GM18507 (cell line): ENCODE measurements around the gene CETN1.

Experiments
- DNase-seq: peaks from one replicate; pipeline ENCODE4 v3.0.0; 2011; ENCODE audit warnings: low read depth; ENCODE audit not compliant: insufficient read length; ENCODE audit errors: extremely low spot score
- FAIRE-seq: peaks from 2 replicates; lab custom pipeline; 2011; peaks lifted over from hg19 to GRCh38; lab: Jason Lieb, UNC

The CETN1 gene

GRCh38 chr18:580154-580553, at the start of gene CETN1:
CETN1 (plus strand) TSS chr18:580380; CDS start chr18:580409, 29 bp downstream.
- no peak for DNase-seq
- no peak for FAIRE-seq

- FAIRE-seq (no peak), DNase-seq (no peak)
These were observed 48.2 kb upstream of the CETN1 start for GRCh38 chr18:532018-532417.

- FAIRE-seq = no peak
- no peak for DNase-seq
These were observed 47.5 kb upstream of the CETN1 start for GRCh38 chr18:532632-533031.

- no peak for DNase-seq
- no peak for FAIRE-seq
These were observed 46.1 kb upstream of the CETN1 start for GRCh38 chr18:533995-534601.

- FAIRE-seq (no peak), DNase-seq (no peak)
These were observed 36.6 kb upstream of the CETN1 start for GRCh38 chr18:543447-544078.

- DNase-seq = no peak
- no peak for FAIRE-seq
These were observed 30.2 kb upstream of the CETN1 start for GRCh38 chr18:549967-550366.

GRCh38 chr18:551404-552061, 28.6 kb upstream of the CETN1 start:
- DNase-seq (peak; percentile 18), FAIRE-seq (peak; percentile 85)

GRCh38 chr18:555705-556457, 24.3 kb upstream of the CETN1 start:
- no peak for DNase-seq
- FAIRE-seq = peak; percentile 24

- DNase-seq (no peak), FAIRE-seq (no peak)
These were observed 15.2 kb upstream of the CETN1 start for GRCh38 chr18:564708-565561.

- FAIRE-seq = no peak
- DNase-seq = no peak
These were observed 14.6 kb upstream of the CETN1 start for GRCh38 chr18:565562-566061.

- no peak for FAIRE-seq
- no peak for DNase-seq
These were observed 13.1 kb upstream of the CETN1 start for GRCh38 chr18:567122-567521.

- no peak for DNase-seq
- FAIRE-seq = no peak
These were observed 11.4 kb upstream of the CETN1 start for GRCh38 chr18:568731-569130.

GRCh38 chr18:570256-570655, 9.9 kb upstream of the CETN1 start:
- no peak for DNase-seq
- FAIRE-seq = no peak

GRCh38 chr18:570697-571096, 9.5 kb upstream of the CETN1 start:
- FAIRE-seq (no peak), DNase-seq (no peak)

GRCh38 chr18:572091-572830, 7.9 kb upstream of the CETN1 start:
- DNase-seq = no peak
- no peak for FAIRE-seq

GRCh38 chr18:572831-573289, 7.3 kb upstream of the CETN1 start:
- FAIRE-seq = no peak
- DNase-seq = no peak

- no peak for DNase-seq
These were observed 6.8 kb upstream of the CETN1 start for GRCh38 chr18:573385-573784.

GRCh38 chr18:574149-574860, 5.9 kb upstream of the CETN1 start:
- no peak for DNase-seq
- no peak for FAIRE-seq

More at GRCh38 chr18:573385-573784, 6.8 kb upstream of the CETN1 start:
- no peak for FAIRE-seq
